Kidney epithelial cell (primary cell): ENCODE measurements around the gene IL34. TPM values are rescaled to one million over a fixed set of nuclear protein-coding genes. Genes with fewer than 3 reads are reported as not detected.
"Not testable (repeated sequence)": the region's sequence is repeated elsewhere in the genome, so short reads cannot be mapped to it uniquely, and the experiment has no call there.

Source experiments
- DNase-seq: peaks from one replicate; pipeline ENCODE4 v3.0.0-alpha.2; 2010; ENCODE audit warnings: low read depth
- H3K27me3 ChIP-seq: 2 replicates; pipeline ENCODE4 v1.6.0; 2011; ENCODE audit warnings: low read length; ENCODE audit not compliant: control insufficient read depth, insufficient read depth
- H3K36me3 ChIP-seq: 2 replicates; pipeline ENCODE4 v1.5.1; 2011; ENCODE audit warnings: low read length; ENCODE audit not compliant: control insufficient read depth, insufficient read depth
- H3K4me3 ChIP-seq: 2 replicates; pipeline ENCODE4 v1.5.1; 2011; ENCODE audit warnings: low read depth, mild to moderate bottlenecking, control low read depth, low read length
- CTCF ChIP-seq: IDR thresholded peaks from 2 replicates; pipeline ENCODE4 v1.5.1; 2011; ENCODE audit warnings: mild to moderate bottlenecking, moderate library complexity, low read length, control low read depth, inconsistent platforms; ENCODE audit not compliant: insufficient read depth, poor library complexity, severe bottlenecking
- total RNA-seq: library from RNA; depleted of rRNA; stranded (reverse); fragments of >200 nt; gene quantifications from 2 replicates; pipeline ENCODE4 v1.2.3, GENCODE V29; 2015

Gene IL34
- total RNA-seq, 1 donor from 2014 or later: 0.25 TPM

DNA sequence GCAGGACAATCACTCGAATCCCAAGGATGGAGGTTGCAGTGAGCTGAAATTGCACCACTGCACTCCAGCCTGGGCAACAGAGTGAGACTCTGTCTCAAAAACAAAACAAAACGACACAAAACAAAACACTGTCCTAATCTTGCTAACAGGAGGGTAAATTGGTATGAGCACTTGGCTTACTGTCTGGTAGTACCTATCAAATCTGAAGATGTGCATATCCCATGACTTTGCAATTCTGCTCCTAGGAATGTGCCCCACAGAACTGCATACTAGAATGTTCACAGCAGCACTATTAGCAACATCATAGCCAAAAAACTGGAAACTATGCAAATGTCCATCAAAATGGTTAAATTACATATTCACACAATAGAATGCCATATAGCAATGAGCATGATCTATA is 23.8 kb downstream of the IL34 start:
- TF ChIP-seq CTCF: no peak
- H3K4me3 ChIP-seq: no peak overlapping the region
- H3K36me3 ChIP-seq: peaks cover 4% of the 10 kb centered on the region
- DNase-seq: no peak
- H3K27me3 ChIP-seq: no peaks in the 10 kb centered on the region

- not testable (repeated sequence) for H3K36me3 ChIP-seq, H3K4me3 ChIP-seq, DNase-seq, H3K27me3 ChIP-seq
Measured at GRCh38 chr16:70670938-70671337, 24.6 kb downstream of the IL34 start.

GRCh38 chr16:70674221-70675014 is 28.1 kb downstream of the IL34 start:
- H3K4me3 ChIP-seq: no peak overlapping the region
- H3K36me3 ChIP-seq: peaks cover 4% of the 10 kb centered on the region
- no peak for DNase-seq
- no peaks in the 10 kb centered on the region for H3K27me3 ChIP-seq
- no peak for TF ChIP-seq CTCF

DNA sequence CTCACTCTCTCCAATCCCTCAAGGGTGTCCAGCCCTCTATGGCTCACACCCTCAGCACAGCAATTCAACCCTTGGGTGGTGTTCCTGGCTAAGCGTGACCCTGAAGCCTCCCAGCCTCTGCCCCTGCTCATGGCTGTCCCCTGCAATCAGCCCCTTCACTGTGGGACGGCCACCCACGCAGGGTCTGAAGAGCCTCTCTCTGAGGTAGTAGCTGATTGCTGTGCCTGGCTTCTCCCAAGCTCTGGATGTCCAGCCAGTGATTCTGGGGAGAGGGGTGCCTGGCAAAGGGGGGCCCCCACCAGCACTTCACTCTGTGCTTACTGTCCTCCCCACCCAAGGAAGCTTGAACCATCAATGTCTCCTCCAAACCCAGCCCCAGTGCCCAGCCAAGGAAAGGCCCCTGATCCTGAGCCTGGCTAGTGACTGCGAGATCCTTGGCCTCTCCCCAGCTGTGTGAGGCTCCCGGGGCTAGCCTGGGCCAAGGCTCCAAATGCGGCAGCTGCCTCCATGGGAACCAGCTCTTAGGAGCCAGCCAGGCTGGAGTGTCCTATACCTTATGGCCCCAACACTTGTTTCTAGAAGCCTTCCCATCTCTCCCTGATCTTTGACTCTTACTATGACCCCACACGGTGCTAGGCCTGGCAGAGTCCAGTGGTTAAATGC is 29.6 kb downstream of the IL34 start:
- Histone ChIP-seq H3K36me3 (peaks cover 4% of the 10 kb centered on the region), H3K4me3 (no peak overlapping the region)
- no peak for DNase-seq

DNA sequence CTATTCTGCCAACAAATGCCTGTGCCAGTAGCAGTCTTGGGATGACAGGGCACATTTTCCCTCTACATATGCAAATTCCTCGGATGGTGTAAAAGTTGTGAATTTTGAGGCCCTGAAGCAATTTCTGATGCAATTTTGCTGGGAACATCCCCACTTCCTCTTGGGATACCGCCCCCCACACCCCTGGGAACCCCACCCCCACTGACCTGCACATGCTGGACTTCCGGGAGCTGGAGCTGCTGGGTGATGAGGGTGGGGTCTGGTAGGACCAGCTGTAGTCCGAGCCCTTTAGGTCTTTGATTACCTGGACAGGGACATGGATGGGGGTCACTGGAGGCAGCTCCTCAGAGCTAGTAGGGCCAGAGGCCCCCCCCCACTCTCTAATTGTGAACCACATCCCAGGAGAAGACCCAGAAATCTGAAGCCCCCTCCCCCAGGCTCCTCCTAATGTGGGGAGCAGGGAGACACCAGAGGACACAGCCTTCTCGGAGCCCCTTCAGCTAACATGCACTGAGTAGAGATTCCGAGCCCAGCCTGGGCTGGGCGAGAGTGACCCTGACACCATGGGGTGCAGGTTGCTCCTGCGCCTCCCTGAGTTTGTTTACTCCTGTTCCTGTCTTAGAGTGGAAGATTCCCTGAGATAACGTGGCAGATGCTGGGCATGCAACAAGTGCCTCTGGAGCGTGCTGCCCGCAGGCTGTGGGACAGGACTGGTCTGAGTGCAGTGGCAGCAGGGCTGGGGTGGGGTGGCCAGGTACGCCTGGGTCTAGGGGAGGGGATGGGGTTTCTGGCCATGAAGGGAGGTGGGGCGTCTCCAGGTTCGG is 30.5 kb downstream of the IL34 start:
- Histone ChIP-seq H3K4me3 (no peak overlapping the region), H3K27me3 (no peaks in the 10 kb centered on the region), H3K36me3 (peaks cover 4% of the 10 kb centered on the region)
- TF ChIP-seq CTCF: no peak
- no peak for DNase-seq

More for the DNA sequence above, 29.6 kb downstream of the IL34 start:
- H3K27me3 ChIP-seq: no peaks in the 10 kb centered on the region
- no peak for TF ChIP-seq CTCF

DNA sequence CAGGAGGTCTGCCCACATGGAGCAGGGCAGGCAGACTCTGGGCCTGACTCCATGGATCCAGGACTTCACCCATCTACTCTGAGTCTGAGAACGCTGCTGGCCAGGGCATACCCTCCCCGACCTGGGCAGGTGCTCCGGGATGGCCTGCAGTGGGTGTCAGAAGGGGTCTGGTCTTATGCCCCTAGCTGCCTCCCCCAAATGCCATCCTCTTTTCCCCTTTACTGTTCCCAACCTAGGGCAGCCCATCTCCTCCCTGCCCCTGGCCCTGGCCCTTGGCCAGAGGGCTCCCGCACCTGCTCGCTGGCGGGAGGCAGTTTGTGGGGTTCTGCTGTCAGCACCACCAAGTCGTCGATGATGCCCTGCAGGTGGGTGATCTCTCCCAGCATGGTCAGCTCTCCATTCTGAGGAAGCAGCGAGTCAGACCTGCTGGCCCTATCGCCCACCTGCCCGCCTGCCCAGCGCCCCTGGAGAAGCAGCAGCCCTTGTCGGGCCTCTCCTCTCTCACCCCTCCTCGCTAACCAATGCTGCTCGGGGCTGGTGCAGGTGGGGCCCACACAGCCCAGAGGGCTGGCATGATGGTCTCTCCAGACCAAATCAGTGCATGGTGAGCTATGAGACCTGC is 31.3 kb downstream of the IL34 start:
- Histone ChIP-seq H3K27me3 (no peaks in the 10 kb centered on the region), H3K4me3 (no peak overlapping the region), H3K36me3 (peaks cover 4% of the 10 kb centered on the region)
- no peak for DNase-seq
- no peak for TF ChIP-seq CTCF
